Osteocyte (in vitro differentiated cells): ENCODE measurements around the gene SMURF1. TPM values are rescaled to one million over a fixed set of nuclear protein-coding genes. Genes with fewer than 3 reads are reported as not detected.
"Not testable (repeated sequence)": the region's sequence is repeated elsewhere in the genome, so short reads cannot be mapped to it uniquely, and the experiment has no call there.

Source experiments
- DNase-seq: peaks from one replicate; pipeline ENCODE4 v3.0.0; 2021; ENCODE audit warnings: mixed read lengths; ENCODE audit not compliant: unreplicated experiment; ENCODE audit errors: extremely low spot score
- H3K27ac Mint-ChIP-seq: one replicate; pipeline ENCODE4 v1.8.0; 2021; ENCODE audit warnings: mild to moderate bottlenecking, mixed read lengths; ENCODE audit not compliant: unreplicated experiment
- H3K27me3 Mint-ChIP-seq: one replicate; pipeline ENCODE4 v1.8.0; 2021; ENCODE audit warnings: mixed read lengths; ENCODE audit not compliant: unreplicated experiment
- H3K36me3 Mint-ChIP-seq: one replicate; pipeline ENCODE4 v1.8.0; 2021; ENCODE audit warnings: mixed read lengths; ENCODE audit not compliant: unreplicated experiment
- H3K4me1 Mint-ChIP-seq: one replicate; pipeline ENCODE4 v1.8.0; 2021; ENCODE audit warnings: mixed read lengths; ENCODE audit not compliant: unreplicated experiment
- H3K4me3 Mint-ChIP-seq: one replicate; pipeline ENCODE4 v1.8.0; 2021; ENCODE audit warnings: mild to moderate bottlenecking, moderate library complexity, mixed read lengths; ENCODE audit not compliant: unreplicated experiment
- H3K9me3 Mint-ChIP-seq: one replicate; pipeline ENCODE4 v1.8.0; 2021; ENCODE audit warnings: mixed read lengths; ENCODE audit not compliant: unreplicated experiment
- total RNA-seq: library from RNA; stranded (reverse); gene quantifications from 2 replicates; pipeline ENCODE4 v1.2.1, GENCODE V29; 2021
- TF ChIP-seq, protein P1 (sequence below): fragments of 200-600 bp; sonication (generic); IDR thresholded peaks from 2 replicates; pipeline ENCODE4 v1.5.0; 2021; ENCODE audit warnings: antibody characterized with exemption, mild to moderate bottlenecking, moderate library complexity

SMURF1 gene
- total RNA-seq, 1 donor from 2014 or later = 24.1 TPM

DNA sequence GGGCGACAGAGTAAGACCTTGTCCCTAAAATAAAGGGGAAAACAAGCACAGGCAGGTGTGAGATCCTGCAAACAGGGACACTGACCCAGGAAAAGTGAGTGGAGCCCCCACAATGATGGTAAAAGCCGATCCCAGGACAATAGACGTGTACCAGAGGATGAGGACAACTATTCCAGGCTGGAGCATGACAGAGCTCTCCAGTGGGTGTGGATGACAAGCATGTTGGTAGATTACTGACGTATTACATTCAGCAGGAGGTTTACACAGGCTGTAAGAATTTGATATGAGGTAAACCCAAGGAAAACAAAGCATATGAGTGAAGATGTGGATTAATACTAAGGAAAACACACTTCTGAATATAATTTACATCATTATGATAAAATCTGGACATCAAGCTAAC lies 27.8 kb upstream of the SMURF1 start:
- Mint-ChIP-seq H3K4me1 (no peaks in the 10 kb centered on the region), H3K36me3 (no peaks in the 10 kb centered on the region), H3K27ac (no peak overlapping the region), H3K27me3 (peaks cover 37% of the 10 kb centered on the region), H3K4me3 (no peak overlapping the region), H3K9me3 (no peaks in the 10 kb centered on the region)
- TF ChIP-seq, protein P1, sequence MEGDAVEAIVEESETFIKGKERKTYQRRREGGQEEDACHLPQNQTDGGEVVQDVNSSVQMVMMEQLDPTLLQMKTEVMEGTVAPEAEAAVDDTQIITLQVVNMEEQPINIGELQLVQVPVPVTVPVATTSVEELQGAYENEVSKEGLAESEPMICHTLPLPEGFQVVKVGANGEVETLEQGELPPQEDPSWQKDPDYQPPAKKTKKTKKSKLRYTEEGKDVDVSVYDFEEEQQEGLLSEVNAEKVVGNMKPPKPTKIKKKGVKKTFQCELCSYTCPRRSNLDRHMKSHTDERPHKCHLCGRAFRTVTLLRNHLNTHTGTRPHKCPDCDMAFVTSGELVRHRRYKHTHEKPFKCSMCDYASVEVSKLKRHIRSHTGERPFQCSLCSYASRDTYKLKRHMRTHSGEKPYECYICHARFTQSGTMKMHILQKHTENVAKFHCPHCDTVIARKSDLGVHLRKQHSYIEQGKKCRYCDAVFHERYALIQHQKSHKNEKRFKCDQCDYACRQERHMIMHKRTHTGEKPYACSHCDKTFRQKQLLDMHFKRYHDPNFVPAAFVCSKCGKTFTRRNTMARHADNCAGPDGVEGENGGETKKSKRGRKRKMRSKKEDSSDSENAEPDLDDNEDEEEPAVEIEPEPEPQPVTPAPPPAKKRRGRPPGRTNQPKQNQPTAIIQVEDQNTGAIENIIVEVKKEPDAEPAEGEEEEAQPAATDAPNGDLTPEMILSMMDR = no peak
- DNase-seq = no peak

DNA sequence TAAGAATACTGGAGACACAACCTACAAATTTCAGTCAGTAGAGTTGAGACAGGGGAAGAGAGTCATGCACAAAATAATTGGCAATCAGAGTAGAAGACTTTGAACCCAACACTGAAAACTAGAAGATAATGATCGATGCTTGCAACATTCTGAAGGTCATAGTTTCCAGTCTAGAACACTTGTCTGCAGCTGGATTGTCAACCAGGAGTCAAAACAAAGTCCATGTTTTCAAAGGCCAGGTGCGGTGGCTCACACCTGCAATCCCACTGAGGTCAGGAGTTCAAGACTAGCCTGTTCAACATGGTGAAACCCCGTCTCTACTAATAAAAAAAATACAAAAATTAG lies 26.8 kb upstream of the SMURF1 start:
- Mint-ChIP-seq H3K36me3 (no peaks in the 10 kb centered on the region), H3K4me3 (no peak overlapping the region), H3K9me3 (no peaks in the 10 kb centered on the region), H3K27ac (no peak overlapping the region), H3K27me3 (peaks cover 37% of the 10 kb centered on the region), H3K4me1 (no peaks in the 10 kb centered on the region)
- no peak for DNase-seq
- TF ChIP-seq, protein P1 = no peak

DNA sequence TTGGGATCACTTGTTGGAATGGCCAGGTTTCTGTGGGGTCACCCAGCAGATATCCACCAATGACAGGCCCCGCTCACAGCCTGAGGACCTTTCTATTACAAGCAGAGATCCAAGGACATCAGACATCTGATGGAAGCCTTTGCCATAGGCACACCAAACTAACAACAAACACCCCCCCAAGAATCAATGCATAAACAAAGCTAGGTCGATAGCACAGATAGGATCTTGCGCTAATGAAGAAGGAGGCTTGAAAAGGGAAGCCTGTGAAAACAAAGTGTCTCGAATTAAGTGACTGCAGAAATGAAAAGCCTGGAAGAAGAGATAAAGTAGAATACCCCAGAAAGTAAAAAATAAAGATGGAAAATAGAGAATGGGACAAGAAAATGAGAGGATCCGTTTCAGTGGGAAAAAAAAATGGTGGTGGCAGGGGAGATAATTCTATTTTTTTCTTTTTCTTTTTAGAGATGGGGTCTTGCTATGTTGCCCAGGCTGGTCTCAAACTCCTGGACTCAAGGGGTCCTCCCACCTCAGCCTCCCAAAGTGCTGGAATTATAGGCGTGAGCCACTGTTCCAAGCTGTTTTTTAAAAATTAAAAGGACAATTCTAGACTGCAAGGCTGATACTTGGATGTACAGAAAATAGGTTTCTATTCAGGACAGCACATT lies 26.3 kb upstream of the SMURF1 start:
- H3K27me3 Mint-ChIP-seq = peaks cover 37% of the 10 kb centered on the region
- H3K27ac Mint-ChIP-seq = no peak overlapping the region
- H3K4me3 Mint-ChIP-seq = no peak overlapping the region
- DNase-seq = no peak
- H3K36me3 Mint-ChIP-seq = no peaks in the 10 kb centered on the region
- no peaks in the 10 kb centered on the region for H3K4me1 Mint-ChIP-seq
- H3K9me3 Mint-ChIP-seq = no peaks in the 10 kb centered on the region
- TF ChIP-seq, protein P1 = no peak

DNA sequence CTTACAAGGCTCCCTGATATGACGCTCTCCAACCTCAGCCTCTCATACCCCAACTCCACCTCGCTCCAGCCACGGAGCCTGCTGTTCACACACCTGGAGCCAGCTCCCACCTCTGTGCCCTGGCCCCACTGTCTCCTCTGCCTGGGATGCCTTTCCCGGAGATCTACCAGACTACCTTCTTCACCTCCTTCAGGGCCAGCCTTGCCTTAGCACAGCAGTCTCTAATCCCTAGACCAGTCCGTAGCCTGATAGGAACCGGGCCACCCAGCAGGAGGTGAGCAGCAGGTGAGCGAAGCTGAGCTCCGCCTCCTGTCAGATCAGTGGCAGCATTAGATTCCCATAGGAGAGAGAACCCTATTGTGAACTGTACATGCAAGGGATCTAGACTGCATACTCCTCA lies 23.2 kb upstream of the SMURF1 start:
- H3K36me3 Mint-ChIP-seq = no peaks in the 10 kb centered on the region

DNA sequence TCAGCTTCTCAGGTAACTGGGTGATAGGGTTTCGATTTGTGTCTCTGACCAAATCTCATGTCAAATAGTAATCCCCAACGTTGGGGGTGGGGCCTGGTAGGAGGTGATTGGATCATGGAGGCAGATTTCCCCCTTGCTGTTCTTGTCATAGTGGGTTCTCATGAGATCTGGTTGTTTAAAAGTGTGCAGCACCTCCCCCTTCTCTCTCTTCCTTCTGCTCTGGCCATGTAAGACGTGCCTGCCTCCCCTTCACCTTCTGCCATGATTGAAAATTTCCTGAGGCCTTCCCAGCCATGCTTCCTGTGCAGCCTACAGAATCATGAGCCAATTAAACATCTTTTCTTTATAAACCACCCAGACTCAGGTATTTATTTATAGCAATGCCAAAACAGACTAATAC lies 21.9 kb upstream of the SMURF1 start:
- no peaks in the 10 kb centered on the region for H3K9me3 Mint-ChIP-seq
- TF ChIP-seq, protein P1 = no peak
- no peak for DNase-seq
- no peak overlapping the region for H3K27ac Mint-ChIP-seq
- H3K4me3 Mint-ChIP-seq = no peak overlapping the region
- H3K27me3 Mint-ChIP-seq = peaks cover 17% of the 10 kb centered on the region
- H3K36me3 Mint-ChIP-seq = no peaks in the 10 kb centered on the region
- H3K4me1 Mint-ChIP-seq = no peaks in the 10 kb centered on the region

More for the DNA sequence above, 23.2 kb upstream of the SMURF1 start:
- Mint-ChIP-seq H3K4me1 (no peaks in the 10 kb centered on the region), H3K27me3 (peaks cover 20% of the 10 kb centered on the region), H3K9me3 (no peaks in the 10 kb centered on the region), H3K4me3 (no peak overlapping the region), H3K27ac (no peak overlapping the region)
- DNase-seq = no peak
- TF ChIP-seq, protein P1 = no peak

DNA sequence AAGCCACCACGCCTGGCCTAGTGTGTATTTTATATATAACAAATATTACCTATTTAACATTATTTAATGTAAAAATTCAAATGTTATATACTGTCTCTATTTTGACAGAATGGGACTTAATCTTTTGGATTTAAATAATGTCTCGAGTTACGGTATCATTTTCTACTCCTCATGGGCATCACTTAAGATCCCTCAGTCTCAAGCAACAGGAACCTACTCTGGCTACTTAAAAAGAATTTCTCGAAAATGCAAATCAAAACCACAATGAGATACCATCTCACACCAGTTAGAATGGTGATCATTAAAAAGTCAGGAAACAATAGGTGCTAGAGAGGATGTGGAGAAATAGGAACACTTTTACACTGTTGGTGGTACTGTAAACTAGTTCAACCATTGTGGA lies 19.8 kb upstream of the SMURF1 start:
- H3K4me3 Mint-ChIP-seq, H3K27ac Mint-ChIP-seq, H3K4me1 Mint-ChIP-seq, DNase-seq, H3K36me3 Mint-ChIP-seq, H3K9me3 Mint-ChIP-seq: not testable (repeated sequence)
- H3K27me3 Mint-ChIP-seq = peaks cover 15% of the 10 kb centered on the region
